ENCODE measurements around the gene KANSL3.

Gene KANSL3

GRCh38 chr2:96596596-96596995 lies 41.5 kb downstream of the KANSL3 start:
- no peak overlapping the region for H3K27ac ChIP-seq (ENCODE audit: low read length)
- H3K4me1 ChIP-seq (ENCODE audit: control insufficient read depth, low read depth, low read length): no peaks in the 10 kb centered on the region
- no peaks in the 10 kb centered on the region for H3K27me3 ChIP-seq (ENCODE audit: control insufficient read depth, insufficient read depth, low read length)
- H3K36me3 ChIP-seq (ENCODE audit: control insufficient read depth, low read depth, low read length): peaks cover 59% of the 10 kb centered on the region
- no peak overlapping the region for H3K4me3 ChIP-seq (ENCODE audit: low read length)
- H3K9ac ChIP-seq (ENCODE audit: low read length): no peak overlapping the region
- no peaks in the 10 kb centered on the region for H3K9me3 ChIP-seq (ENCODE audit: control insufficient read depth, low read depth, low read length)

GRCh38 chr2:96594691-96595152 lies 43.4 kb downstream of the KANSL3 start:
- H3K4me1 ChIP-seq (ENCODE audit: control insufficient read depth, low read depth, low read length): no peaks in the 10 kb centered on the region
- H3K9ac ChIP-seq (ENCODE audit: low read length): no peak overlapping the region
- peaks cover 45% of the 10 kb centered on the region for H3K36me3 ChIP-seq (ENCODE audit: control insufficient read depth, low read depth, low read length)
- no peaks in the 10 kb centered on the region for H3K27me3 ChIP-seq (ENCODE audit: control insufficient read depth, insufficient read depth, low read length)
- no peak overlapping the region for H3K27ac ChIP-seq (ENCODE audit: low read length)
- no peaks in the 10 kb centered on the region for H3K9me3 ChIP-seq (ENCODE audit: control insufficient read depth, low read depth, low read length)
- H3K4me3 ChIP-seq (ENCODE audit: low read length): no peak overlapping the region

DNA sequence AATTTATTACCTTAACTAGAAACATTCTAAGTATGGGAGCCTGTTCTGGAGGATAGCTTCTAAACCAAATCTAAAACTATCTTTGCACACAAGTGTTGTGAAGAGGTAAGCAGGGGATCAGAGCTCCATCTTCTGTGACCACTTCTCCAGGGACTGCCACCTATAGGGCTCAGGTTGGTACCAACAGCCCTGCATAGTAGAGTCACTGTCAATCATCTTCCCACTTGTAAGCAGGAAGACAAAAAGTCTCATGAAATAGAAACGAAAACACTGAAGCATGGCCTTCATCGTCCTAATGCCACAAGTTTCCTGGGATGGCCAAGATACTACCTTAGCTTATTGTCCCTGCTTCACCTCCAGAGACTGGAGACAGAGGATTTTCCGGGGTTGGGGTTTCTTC lies 43.8 kb downstream of the KANSL3 start:
- Histone ChIP-seq H3K4me1 (ENCODE audit: control insufficient read depth, low read depth, low read length) (no peaks in the 10 kb centered on the region), H3K9me3 (ENCODE audit: control insufficient read depth, low read depth, low read length) (no peaks in the 10 kb centered on the region), H3K9ac (ENCODE audit: low read length) (no peak overlapping the region), H3K36me3 (ENCODE audit: control insufficient read depth, low read depth, low read length) (peaks cover 42% of the 10 kb centered on the region), H3K4me3 (ENCODE audit: low read length) (no peak overlapping the region), H3K27ac (ENCODE audit: low read length) (no peak overlapping the region), H3K27me3 (ENCODE audit: control insufficient read depth, insufficient read depth, low read length) (no peaks in the 10 kb centered on the region)

GRCh38 chr2:96591494-96591893 lies 46.6 kb downstream of the KANSL3 start:
- no peaks in the 10 kb centered on the region for H3K9me3 ChIP-seq (ENCODE audit: control insufficient read depth, low read depth, low read length)
- no peak overlapping the region for H3K4me3 ChIP-seq (ENCODE audit: low read length)
- H3K9ac ChIP-seq (ENCODE audit: low read length): no peak overlapping the region
- H3K27ac ChIP-seq (ENCODE audit: low read length): no peak overlapping the region
- peaks cover 4% of the 10 kb centered on the region for H3K4me1 ChIP-seq (ENCODE audit: control insufficient read depth, low read depth, low read length)
- peaks cover 30% of the 10 kb centered on the region for H3K36me3 ChIP-seq (ENCODE audit: control insufficient read depth, low read depth, low read length)
- no peaks in the 10 kb centered on the region for H3K27me3 ChIP-seq (ENCODE audit: control insufficient read depth, insufficient read depth, low read length)

DNA sequence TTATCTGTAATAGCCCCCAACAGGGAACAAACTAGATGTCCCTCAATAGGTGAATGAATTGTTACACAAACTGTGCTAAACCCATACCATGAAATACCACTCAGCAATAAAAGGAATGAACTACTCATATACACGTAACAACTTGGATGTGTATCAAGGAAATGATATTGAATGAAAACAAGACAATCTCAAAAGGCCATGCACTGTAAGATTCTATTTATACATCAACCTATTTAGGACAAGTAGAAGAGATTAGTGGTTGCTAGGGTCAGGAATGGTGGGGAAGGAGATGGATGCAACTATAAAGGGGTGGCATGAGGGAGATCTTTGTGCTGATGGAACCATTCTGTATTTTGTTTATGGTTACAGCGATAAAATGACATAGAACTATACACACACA lies 47.1 kb downstream of the KANSL3 start:
- peaks cover 30% of the 10 kb centered on the region for H3K36me3 ChIP-seq (ENCODE audit: control insufficient read depth, low read depth, low read length)
- no peak overlapping the region for H3K4me3 ChIP-seq (ENCODE audit: low read length)
- H3K9ac ChIP-seq (ENCODE audit: low read length): no peak overlapping the region
- H3K9me3 ChIP-seq (ENCODE audit: control insufficient read depth, low read depth, low read length): no peaks in the 10 kb centered on the region
- no peak overlapping the region for H3K27ac ChIP-seq (ENCODE audit: low read length)
- H3K4me1 ChIP-seq (ENCODE audit: control insufficient read depth, low read depth, low read length): peaks cover 4% of the 10 kb centered on the region
- no peaks in the 10 kb centered on the region for H3K27me3 ChIP-seq (ENCODE audit: control insufficient read depth, insufficient read depth, low read length)

DNA sequence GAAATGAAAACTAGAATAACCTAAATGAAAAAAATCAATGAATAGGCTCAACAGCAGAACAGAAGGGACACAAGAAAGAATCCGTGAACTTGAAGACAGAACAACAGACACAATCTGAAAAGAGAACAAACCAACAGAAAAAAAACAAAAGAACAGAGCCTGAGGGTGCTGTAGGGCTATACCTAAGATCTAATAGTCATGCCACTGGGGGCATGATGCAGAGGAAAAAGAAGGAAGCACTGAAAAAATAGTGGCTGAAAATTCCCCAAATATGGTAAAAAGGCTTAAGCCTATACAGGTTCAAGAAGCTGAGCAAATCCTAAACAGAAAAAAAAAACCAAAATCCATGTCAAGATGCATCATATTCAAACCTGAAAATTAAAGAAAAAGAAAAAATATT lies 50.3 kb downstream of the KANSL3 start:
- Histone ChIP-seq H3K27ac (ENCODE audit: low read length) (no peak overlapping the region), H3K9ac (ENCODE audit: low read length) (no peak overlapping the region), H3K4me3 (ENCODE audit: low read length) (no peak overlapping the region), H3K9me3 (ENCODE audit: control insufficient read depth, low read depth, low read length) (no peaks in the 10 kb centered on the region), H3K27me3 (ENCODE audit: control insufficient read depth, insufficient read depth, low read length) (no peaks in the 10 kb centered on the region), H3K36me3 (ENCODE audit: control insufficient read depth, low read depth, low read length) (peaks cover under 1% of the 10 kb centered on the region), H3K4me1 (ENCODE audit: control insufficient read depth, low read depth, low read length) (peaks cover 4% of the 10 kb centered on the region)

GRCh38 chr2:96584017-96584416 lies 54.1 kb downstream of the KANSL3 start:
- H3K4me3 ChIP-seq (ENCODE audit: low read length): no peak overlapping the region
- no peak overlapping the region for H3K27ac ChIP-seq (ENCODE audit: low read length)
- H3K4me1 ChIP-seq (ENCODE audit: control insufficient read depth, low read depth, low read length): peaks cover 4% of the 10 kb centered on the region
- no peaks in the 10 kb centered on the region for H3K27me3 ChIP-seq (ENCODE audit: control insufficient read depth, insufficient read depth, low read length)
- no peak overlapping the region for H3K9ac ChIP-seq (ENCODE audit: low read length)
- H3K9me3 ChIP-seq (ENCODE audit: control insufficient read depth, low read depth, low read length): no peaks in the 10 kb centered on the region
- no peaks in the 10 kb centered on the region for H3K36me3 ChIP-seq (ENCODE audit: control insufficient read depth, low read depth, low read length)

- H3K27ac ChIP-seq (ENCODE audit: low read length): no peak overlapping the region
- no peak overlapping the region for H3K4me3 ChIP-seq (ENCODE audit: low read length)
- no peak overlapping the region for H3K9ac ChIP-seq (ENCODE audit: low read length)
- no peaks in the 10 kb centered on the region for H3K9me3 ChIP-seq (ENCODE audit: control insufficient read depth, low read depth, low read length)
- no peaks in the 10 kb centered on the region for H3K4me1 ChIP-seq (ENCODE audit: control insufficient read depth, low read depth, low read length)
- H3K36me3 ChIP-seq (ENCODE audit: control insufficient read depth, low read depth, low read length): no peaks in the 10 kb centered on the region
- no peaks in the 10 kb centered on the region for H3K27me3 ChIP-seq (ENCODE audit: control insufficient read depth, insufficient read depth, low read length)
These were observed 57.3 kb downstream of the KANSL3 start for GRCh38 chr2:96580771-96581170.

DNA sequence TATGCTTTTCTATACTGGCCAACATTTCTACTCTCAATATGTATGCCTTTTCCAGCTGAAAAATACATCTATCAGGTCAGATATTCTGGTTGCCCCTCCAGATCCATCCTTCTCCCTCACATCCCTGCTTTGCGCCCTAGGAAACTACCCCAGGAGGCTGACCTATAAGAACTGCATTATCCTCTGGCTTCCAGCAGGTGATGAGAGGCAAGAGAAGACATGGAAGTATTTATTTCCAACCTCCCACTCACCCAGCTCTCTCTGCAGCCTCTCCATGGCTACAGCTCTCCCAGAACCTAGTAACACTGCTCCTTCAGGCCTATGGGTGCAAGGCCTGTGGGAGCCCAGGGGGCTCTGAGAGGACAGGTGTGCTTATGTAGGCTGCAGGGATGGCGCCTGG lies 58.7 kb downstream of the KANSL3 start:
- Histone ChIP-seq H3K27me3 (ENCODE audit: control insufficient read depth, insufficient read depth, low read length) (no peaks in the 10 kb centered on the region), H3K4me3 (ENCODE audit: low read length) (no peak overlapping the region), H3K9ac (ENCODE audit: low read length) (no peak overlapping the region), H3K36me3 (ENCODE audit: control insufficient read depth, low read depth, low read length) (no peaks in the 10 kb centered on the region), H3K9me3 (ENCODE audit: control insufficient read depth, low read depth, low read length) (no peaks in the 10 kb centered on the region), H3K27ac (ENCODE audit: low read length) (no peak overlapping the region), H3K4me1 (ENCODE audit: control insufficient read depth, low read depth, low read length) (no peaks in the 10 kb centered on the region)

DNA sequence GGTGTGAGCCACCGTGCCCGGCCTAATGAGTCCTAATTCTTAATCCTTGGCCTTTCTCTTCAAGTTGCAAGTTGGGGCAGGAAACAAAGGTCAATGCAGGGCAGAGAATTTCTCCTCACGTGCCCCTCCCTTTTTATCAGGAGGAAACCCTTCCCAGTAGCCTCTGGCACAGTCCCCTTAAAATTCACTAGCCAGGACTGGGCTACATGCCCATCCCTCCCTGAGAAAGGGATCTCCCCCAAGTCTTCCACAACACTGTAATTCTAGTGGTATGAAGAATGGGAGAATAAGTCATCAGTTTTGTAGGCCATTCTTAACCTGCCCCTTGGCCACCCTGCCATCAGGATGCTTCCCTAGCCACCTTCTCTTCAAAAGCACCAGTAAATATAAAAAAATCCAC lies 59.4 kb downstream of the KANSL3 start:
- Histone ChIP-seq H3K27ac (ENCODE audit: low read length) (no peak overlapping the region), H3K9ac (ENCODE audit: low read length) (no peak overlapping the region), H3K4me1 (ENCODE audit: control insufficient read depth, low read depth, low read length) (no peaks in the 10 kb centered on the region), H3K36me3 (ENCODE audit: control insufficient read depth, low read depth, low read length) (no peaks in the 10 kb centered on the region), H3K27me3 (ENCODE audit: control insufficient read depth, insufficient read depth, low read length) (no peaks in the 10 kb centered on the region), H3K9me3 (ENCODE audit: control insufficient read depth, low read depth, low read length) (no peaks in the 10 kb centered on the region), H3K4me3 (ENCODE audit: low read length) (no peak overlapping the region)

DNA sequence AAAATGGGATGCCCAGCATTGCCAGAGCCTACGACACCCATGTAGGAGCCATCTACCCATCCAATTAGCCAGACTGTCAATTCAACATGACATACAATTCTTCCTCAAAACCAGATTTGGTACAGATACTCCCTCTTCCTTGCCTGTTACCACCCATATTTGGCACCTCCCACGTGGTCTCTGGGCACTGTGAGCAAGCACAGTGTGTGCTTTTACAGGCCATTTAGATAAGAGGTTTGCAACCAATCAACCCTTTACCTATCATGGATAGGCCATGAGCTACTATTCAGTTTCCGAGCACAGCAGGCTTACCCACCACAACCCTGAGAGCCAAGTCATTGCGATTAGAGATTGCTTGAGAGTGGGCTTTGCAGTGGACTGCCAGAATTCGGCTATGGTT lies 60.6 kb downstream of the KANSL3 start:
- no peaks in the 10 kb centered on the region for H3K36me3 ChIP-seq (ENCODE audit: control insufficient read depth, low read depth, low read length)
- no peaks in the 10 kb centered on the region for H3K4me1 ChIP-seq (ENCODE audit: control insufficient read depth, low read depth, low read length)
- no peak overlapping the region for H3K4me3 ChIP-seq (ENCODE audit: low read length)
- H3K9me3 ChIP-seq (ENCODE audit: control insufficient read depth, low read depth, low read length): no peaks in the 10 kb centered on the region
- H3K27me3 ChIP-seq (ENCODE audit: control insufficient read depth, insufficient read depth, low read length): no peaks in the 10 kb centered on the region
- no peak overlapping the region for H3K9ac ChIP-seq (ENCODE audit: low read length)
- no peak overlapping the region for H3K27ac ChIP-seq (ENCODE audit: low read length)

DNA sequence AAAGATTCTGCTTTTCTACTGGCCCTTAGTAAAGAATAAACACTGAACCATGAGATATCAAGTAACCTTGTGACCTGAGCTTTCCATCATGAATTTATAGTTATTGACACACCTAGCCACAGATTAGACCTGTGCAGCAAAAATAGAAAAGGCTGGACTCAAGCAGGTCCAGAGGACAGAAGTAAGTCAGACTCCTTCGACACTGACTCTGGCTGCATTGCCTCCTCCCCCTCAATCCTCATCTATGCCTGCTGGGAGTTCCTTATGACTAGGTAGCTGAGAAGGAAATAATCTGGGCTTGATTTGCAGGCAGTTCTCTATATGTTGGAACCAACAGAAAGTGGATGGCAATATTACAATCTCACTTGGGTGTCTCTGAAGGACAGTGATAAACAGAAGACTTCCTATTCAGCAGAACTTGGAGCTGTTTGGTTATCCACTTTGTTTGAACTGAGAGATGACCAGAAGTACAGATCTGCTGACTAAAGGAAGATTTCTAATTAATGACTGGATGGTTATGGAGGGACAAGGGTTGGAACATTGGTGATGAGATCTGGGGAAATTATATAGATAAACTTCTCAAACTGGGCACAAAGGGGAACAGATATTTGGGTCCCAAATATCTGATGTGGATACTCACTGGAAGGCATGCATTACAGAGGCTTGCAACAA lies 62.2 kb downstream of the KANSL3 start:
- H3K9me3 ChIP-seq (ENCODE audit: control insufficient read depth, low read depth, low read length): no peaks in the 10 kb centered on the region
- H3K27ac ChIP-seq (ENCODE audit: low read length): no peak overlapping the region
- H3K4me1 ChIP-seq (ENCODE audit: control insufficient read depth, low read depth, low read length): no peaks in the 10 kb centered on the region
- no peak overlapping the region for H3K9ac ChIP-seq (ENCODE audit: low read length)
- no peaks in the 10 kb centered on the region for H3K27me3 ChIP-seq (ENCODE audit: control insufficient read depth, insufficient read depth, low read length)
- H3K4me3 ChIP-seq (ENCODE audit: low read length): no peak overlapping the region
- no peaks in the 10 kb centered on the region for H3K36me3 ChIP-seq (ENCODE audit: control insufficient read depth, low read depth, low read length)

Measured in iPS-18a (cell line).